Eye (tissue), 1 donor: ENCODE measurements around the gene TECRL.

Experiments used
- DNase-seq: peaks from one replicate; pipeline ENCODE4 v3.0.0-alpha.2; 2015

Gene TECRL

GRCh38 chr4:64326507-64326906 is 82.7 kb downstream of the TECRL start:
- DNase-seq, result no peak

- no peak for DNase-seq
These were observed 103.0 kb downstream of the TECRL start for GRCh38 chr4:64306255-64306565.

- no peak for DNase-seq
These were observed 103.5 kb downstream of the TECRL start for GRCh38 chr4:64305565-64306254.

- no peak for DNase-seq
These were observed 136.8 kb downstream of the TECRL start for GRCh38 chr4:64272432-64272831.

GRCh38 chr4:64271601-64272081 is 137.6 kb downstream of the TECRL start:
- no peak for DNase-seq

- no peak for DNase-seq
These were observed 142.6 kb downstream of the TECRL start for GRCh38 chr4:64266669-64267068.

GRCh38 chr4:64266263-64266662 is 143.0 kb downstream of the TECRL start:
- no peak for DNase-seq

GRCh38 chr4:64251781-64252180 is 157.5 kb downstream of the TECRL start:
- DNase-seq, result no peak

- no peak for DNase-seq
These were observed 158.8 kb downstream of the TECRL start for GRCh38 chr4:64250488-64250887.

GRCh38 chr4:64250061-64250460 is 159.2 kb downstream of the TECRL start:
- DNase-seq, result no peak

GRCh38 chr4:64248186-64248585 is 161.1 kb downstream of the TECRL start:
- DNase-seq, result no peak

GRCh38 chr4:64230709-64231310 is 178.4 kb downstream of the TECRL start:
- no peak for DNase-seq
